A549 (cell line): ENCODE data around the gene CD83.

Experiments
- POLR2A ChIP-seq: IDR thresholded peaks from 2 replicates; pipeline ENCODE4 v1.6.1; 2012; ENCODE audit warnings: mild to moderate bottlenecking, low read length
- TF ChIP-seq, protein P1 (sequence below): IDR thresholded peaks from 2 replicates; pipeline ENCODE4 v1.6.1; 2012

DNA sequence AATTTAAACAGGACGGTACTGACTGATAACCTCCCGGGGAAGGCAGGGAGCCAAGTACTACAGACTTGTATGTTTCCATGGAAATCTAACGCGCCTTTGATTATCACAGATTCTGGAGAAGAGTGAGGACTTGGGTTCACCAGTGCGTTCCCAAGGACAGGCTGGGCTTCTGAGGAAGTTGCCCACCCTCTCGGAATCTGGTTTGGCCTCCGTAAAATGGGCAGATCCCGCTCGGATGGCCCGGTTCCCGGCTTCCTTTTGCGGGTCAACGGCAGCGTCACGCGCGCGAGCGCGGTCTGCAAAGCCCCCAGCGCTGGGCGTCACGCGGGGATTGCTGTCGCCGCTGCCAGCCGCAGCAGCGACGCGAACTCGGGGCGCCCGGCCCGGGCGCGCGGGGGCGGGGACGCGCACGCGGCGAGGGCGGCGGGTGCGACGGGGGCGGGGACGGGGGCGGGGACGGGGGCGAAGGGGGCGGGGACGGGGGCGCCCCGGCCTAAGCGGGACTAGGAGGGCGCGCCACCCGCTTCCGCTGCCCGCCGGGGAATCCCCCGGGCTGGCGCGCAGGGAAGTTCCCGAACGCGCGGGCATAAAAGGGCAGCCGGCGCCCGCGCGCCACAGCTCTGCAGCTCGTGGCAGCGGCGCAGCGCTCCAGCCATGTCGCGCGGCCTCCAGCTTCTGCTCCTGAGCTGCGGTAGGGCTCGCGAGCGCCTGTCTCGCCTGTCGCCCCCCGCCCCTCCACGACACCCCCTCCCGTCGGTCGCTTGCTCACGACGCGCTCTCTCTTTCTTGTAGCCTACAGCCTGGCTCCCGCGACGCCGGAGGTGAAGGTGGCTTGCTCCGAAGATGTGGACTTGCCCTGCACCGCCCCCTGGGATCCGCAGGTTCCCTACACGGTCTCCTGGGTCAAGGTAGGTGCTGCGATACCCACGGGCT is at the start of gene CD83:
- TF ChIP-seq POLR2A = no peak; the same call in 1 of the 2 replicates
- TF ChIP-seq, protein P1, sequence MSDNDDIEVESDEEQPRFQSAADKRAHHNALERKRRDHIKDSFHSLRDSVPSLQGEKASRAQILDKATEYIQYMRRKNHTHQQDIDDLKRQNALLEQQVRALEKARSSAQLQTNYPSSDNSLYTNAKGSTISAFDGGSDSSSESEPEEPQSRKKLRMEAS = peak; percentile 44; the same call in 1 of the 2 replicates
